ENCODE results near the gene CHD8. TPM values are rescaled to one million over a fixed set of nuclear protein-coding genes. Genes with fewer than 3 reads are reported as not detected.

CHD8 gene
- 10 to 100 TPM; 61.3 to 81.6 TPM for total RNA-seq

GRCh38 chr14:21455912-21456667, at the start of gene CHD8:
CHD8 (minus strand) TSS chr14:21456123; CDS start chr14:21431643, 24,480 bp downstream.

GRCh38 chr14:21476925-21477681, 21.2 kb upstream of the CHD8 start, which contains the start of the genes RAB2B and TOX4:
RAB2B (minus strand) TSS chr14:21476959; CDS start chr14:21476872, 87 bp downstream.
TOX4 (plus strand) TSS chr14:21477195; CDS start chr14:21477279, 84 bp downstream.

GRCh38 chr14:21383848-21384493, 72.0 kb downstream of the CHD8 start, which contains the start of gene SUPT16H:
SUPT16H (minus strand) TSS chr14:21384019; CDS start chr14:21383927, 92 bp downstream.

Small RNA genes within 50 kb of the gene (small RNA-seq; reads per million reads assigned to genes)
- gene RN7SL650P, result 0 reads per million in 2 donors
- gene SNORD8, result 77.3 to 162 reads per million in 2 donors
- 228 to 463 reads per million in 2 donors for gene SNORD9

Other genes starting within 250 kb of the CHD8 start
- 100 to 1,000 TPM; 512 to 752 TPM for gene HNRNPC, start 186.7 kb downstream of the CHD8 start, total RNA-seq
- under 1 TPM in 1 of 2 donors, not detected in 1; 0.34 TPM for gene RPGRIP1, start 176.0 kb downstream of the CHD8 start, total RNA-seq
- gene SUPT16H, start 72.1 kb downstream of the CHD8 start, total RNA-seq, result 100 to 1,000 TPM in 1 of 2 donors, 10 to 100 TPM in 1; 58.5 to 100 TPM
- 10 to 100 TPM; 31.3 to 39.0 TPM for gene RAB2B, start 20.8 kb upstream of the CHD8 start, total RNA-seq
- 10 to 100 TPM; 31.0 to 36.5 TPM for gene TOX4, start 21.1 kb upstream of the CHD8 start, total RNA-seq
- gene METTL3, start 55.2 kb upstream of the CHD8 start, total RNA-seq, result 10 to 100 TPM; 37.9 to 68.9 TPM
- 1 to 10 TPM; 1.7 to 2.4 TPM for gene SALL2, start 70.2 kb upstream of the CHD8 start, total RNA-seq
- not detected for gene OR10G3, start 124.0 kb upstream of the CHD8 start, total RNA-seq
- gene OR10G2, start 178.8 kb upstream of the CHD8 start, total RNA-seq, result not detected
- not detected for gene OR4E2, start 197.7 kb upstream of the CHD8 start, total RNA-seq
- gene OR4E1, start 217.7 kb upstream of the CHD8 start, total RNA-seq, result not detected